ENCODE data around the gene ESR2.
"Not testable (repeated sequence)": the region's sequence is repeated elsewhere in the genome, so short reads cannot be mapped to it uniquely, and the experiment has no call there.

The ESR2 gene

DNA sequence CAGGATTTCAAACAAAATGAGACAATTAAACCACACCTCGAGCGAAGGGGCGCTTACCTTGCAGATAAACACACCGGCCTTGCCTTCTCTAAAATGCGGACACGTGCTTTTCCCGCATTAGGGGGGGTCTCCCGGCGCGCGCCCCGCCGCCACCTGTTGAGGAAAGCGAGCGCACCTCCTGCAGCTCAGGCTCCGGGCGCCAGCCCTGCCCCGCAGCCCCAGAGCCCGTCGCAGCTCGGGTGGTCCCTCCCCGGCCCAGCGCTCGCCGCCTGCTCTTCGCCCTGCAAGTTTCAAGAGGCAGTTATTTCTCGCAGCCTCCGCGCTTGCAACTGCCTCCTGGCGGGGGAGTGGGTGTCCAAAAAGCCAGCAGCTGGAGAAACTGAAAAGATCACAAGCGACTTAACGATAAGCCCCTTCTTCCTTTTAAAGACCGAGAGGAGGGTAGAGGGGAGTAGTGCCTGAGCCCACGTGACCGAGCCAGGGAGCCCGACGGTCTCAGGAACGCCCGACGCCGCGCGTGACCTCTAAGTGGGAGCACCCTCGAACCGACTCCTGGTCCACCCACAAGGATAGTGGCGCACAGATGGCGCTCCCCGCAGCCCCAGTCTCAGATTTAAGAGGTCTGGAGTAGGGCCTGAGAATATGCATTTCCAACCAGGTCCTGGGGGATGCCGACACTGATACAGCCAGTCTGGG is at the start of gene ESR2:
Gene ESR2 (minus strand): TSS at position 396 of the 696 bp plus-strand sequence. CDS start 11,386 bp downstream, outside the sequence.
- no peak for DNase-seq

GRCh38 chr14:64340560-64341196 is 46.5 kb upstream of the ESR2 start:
- DNase-seq, result no peak

GRCh38 chr14:64338616-64339316 is 44.6 kb upstream of the ESR2 start:
- DNase-seq, result peak; percentile 99

DNA sequence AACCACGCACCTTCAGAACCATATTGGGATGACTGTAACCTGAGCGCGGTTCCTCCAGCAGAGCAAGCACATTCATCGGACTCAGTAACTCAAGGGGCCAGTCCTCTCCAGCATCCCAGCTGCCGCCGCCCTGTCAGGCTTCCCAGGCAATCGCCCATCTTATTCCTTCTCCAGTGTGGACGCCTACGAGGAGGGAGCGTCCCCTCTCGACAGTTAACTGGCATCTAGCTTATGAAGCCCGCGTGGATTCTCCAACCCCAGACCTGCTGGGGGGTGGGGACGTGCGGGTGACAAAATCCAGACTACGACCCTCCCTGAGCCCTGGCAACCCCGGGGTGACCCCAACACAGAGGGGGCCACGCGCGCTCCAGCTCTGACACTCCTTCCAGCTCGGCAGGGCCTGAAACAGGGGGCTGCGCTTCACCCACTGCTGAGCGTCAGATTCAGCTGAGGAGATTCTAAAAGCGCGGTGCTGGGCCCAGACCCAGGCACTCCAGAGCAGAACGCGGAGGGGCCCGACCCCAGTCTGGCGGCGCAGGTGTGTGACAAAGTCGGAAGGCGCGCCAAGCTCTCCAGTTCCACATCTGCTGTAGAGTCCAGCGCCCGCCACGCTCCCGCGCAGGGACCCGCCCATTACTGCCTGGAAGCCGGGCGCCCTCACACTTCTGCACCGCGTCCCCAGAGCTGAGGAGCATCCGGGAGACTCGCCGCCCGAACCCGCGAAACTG is 43.9 kb upstream of the ESR2 start:
- peak; percentile 64 for DNase-seq

- no peak for DNase-seq
These were observed 35.0 kb upstream of the ESR2 start for GRCh38 chr14:64329149-64329548.

DNA sequence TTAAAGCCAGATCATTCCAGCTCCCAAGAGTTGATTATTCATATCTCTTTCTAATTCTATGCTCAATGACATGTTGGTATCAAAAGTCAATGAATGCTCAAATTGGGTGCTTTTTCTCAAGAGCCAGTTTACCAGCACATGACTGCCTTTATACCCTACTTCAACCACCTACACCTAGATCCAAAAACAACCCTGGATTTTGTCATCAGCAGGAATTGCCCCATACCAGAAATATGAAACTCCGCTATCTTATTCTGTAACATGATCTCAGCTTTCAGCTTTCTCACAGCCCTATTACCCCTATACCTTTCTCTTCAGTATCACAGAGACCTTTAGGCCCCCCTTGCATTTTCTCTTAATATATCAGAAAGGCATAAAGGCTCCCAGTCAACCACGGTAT is 32.3 kb upstream of the ESR2 start:
- DNase-seq, result peak; percentile 41

- peak; percentile 73 for DNase-seq
These were observed 30.7 kb upstream of the ESR2 start for GRCh38 chr14:64324895-64325294.

- DNase-seq, result peak; percentile 35
These were observed 30.3 kb upstream of the ESR2 start for GRCh38 chr14:64324461-64324860.

DNA sequence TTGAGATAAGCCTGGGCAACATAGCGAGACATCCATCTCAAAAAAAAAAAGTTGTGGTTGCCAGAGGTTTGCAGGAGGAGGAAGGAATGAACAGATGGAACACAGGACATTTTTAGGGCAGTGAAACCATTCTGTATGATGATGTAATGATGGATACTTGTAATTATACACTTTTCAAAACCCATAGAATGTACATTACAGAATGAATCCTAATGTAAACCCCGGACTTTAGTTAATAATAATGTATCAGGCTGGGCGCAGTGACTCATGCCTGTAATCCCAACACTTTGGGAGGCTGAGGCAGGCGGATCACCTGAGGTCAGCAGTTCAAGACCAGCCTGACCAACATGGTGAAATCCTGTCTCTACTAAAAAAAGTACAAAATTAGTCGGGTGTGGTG is 26.2 kb upstream of the ESR2 start:
- not testable (repeated sequence) for DNase-seq

DNA sequence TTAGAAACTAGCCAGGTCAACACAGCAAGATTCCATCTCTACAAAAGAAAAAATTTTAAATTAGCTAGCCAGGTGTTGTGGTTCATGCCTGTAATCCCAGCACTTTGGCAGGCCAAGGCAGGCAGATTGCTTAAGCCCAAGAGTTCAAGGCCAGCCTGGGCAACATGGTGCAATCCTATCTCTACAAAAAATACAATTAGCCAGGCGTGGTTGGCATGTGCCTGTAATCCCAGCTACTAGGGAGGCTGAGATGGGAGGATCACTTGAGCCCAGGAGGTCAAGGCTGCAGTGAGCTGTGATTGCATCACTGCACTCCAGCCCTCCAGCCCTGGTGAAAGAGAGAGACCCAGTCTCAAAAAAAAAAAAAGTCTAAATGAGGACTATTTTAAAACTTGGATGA is 24.5 kb upstream of the ESR2 start:
- not testable (repeated sequence) for DNase-seq

DNA sequence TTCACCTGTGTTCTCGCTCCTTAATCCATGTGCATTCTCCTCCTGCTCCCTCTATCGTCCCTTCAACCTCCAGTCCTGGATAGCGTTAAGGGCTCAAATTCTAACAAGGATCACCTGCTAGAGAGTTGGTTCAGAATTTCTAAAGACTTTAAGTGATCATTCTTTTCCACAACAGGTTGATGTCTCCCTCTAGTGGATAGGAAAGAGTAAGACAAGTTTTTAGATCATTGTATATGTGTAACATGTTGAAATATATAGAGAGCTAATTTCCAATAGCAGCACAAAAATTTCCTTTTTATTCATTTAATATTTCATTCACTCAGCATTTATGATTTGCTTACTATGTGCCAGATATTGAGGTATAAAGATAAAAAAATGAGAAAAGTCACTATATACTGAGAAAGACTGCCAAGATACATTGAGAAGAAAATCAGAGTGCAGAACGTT is 9.3 kb upstream of the ESR2 start:
- DNase-seq, result peak; percentile 49

- DNase-seq, result no peak
These were observed 4.6 kb upstream of the ESR2 start for GRCh38 chr14:64298773-64299172.

GRCh38 chr14:64296561-64296960 is 2.4 kb upstream of the ESR2 start:
- no peak for DNase-seq

DNA sequence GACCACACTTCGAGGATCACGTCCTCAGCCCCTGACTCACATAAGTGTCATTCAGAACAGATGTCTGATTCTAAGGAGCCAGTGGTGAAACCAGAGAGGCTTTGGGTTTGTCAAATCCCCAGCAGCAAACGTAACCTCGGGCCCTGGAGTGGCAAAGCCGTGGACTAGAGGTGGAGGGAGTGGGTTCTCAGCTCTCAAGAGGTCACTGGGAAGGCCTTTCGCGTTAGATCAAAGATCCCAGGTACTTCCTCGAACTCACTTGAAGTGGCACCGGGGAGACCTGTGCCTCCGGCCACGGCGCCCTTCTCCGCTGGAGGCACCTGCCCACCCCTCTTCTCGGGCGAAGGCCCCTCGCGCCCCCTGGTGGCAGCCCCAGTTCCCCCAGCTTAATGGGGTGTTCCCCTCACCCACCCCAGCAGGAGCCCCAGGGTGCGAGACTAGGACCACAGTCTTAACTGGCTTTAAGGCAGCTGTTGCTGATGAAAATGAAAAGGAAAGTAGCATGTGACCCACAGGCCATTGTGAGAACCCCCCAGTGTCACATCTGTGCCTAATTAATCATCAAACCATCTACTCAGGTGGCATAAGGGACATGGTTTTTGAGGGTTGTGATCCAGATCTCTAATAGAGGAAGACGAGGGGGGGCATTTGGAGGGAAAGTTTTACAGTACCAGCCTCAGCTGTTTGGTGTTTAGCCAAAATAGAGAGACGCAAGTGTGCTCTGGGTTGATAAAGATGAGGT is 672 bp upstream of the ESR2 start:
- DNase-seq, result peak; percentile 50

- DNase-seq, result no peak
These were observed 2.0 kb downstream of the ESR2 start for GRCh38 chr14:64292197-64292596.

- DNase-seq, result no peak
These were observed 4.6 kb downstream of the ESR2 start for GRCh38 chr14:64289571-64289970.

DNA sequence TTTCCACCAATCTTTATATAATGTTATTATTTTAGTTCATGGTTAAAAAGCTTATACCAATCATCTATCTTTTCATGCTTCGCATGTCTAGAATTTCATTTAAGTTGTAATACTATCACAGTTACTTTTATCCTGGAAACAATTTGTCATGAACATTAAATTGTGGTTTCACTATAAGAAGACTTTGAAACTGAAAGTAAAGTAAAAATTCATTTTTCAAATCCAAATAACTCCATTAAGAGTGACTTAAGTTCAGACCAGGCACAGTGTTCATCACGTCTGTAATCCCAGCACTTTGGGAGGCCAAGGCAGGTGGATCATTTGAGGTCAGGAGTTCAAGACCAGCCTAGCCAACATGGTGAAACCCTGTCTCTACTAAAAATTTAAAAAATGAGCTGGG is 12.4 kb downstream of the ESR2 start:
- no peak for DNase-seq

DNA sequence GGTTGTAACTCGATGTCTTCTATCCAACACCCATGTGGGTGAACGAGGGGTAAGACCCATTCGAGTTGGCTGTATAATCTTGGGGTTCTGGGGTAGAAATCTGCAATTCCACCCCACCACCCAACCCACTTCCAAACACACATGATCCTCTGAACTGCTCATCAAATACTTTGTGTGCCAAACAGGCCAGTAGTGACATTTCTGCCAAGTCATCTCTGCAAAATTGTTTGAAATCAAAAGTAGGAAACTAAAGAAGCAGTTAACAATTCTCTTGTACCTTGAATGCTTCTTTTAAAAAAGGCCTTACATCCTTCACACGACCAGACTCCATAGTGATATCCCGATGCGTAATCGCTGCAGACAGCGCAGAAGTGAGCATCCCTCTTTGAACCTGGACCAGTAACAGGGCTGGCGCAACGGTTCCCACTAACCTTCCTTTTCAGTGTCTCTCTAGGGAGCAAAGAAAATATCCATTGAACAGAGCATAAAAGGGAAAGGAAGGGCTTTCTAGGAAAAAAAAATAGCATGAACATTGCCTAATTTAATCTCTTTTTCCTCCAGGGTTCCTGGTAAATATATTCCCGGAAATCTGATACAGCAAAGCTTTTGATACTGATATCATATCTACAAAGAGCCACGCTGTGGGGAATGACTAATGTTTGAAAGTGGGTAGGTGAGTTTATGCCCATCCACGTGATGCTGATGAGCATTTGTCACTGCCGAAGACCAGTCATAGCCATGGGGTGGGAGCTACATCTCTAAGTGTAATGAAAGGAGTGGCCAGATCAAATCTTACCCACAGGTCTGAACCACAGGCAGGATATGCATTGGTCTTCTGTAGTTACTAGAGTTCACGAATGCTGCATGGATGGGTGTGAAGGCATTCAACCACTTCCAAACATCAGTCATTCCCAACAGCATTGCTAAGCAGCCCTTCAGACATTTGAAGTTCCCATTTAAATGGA is 14.2 kb downstream of the ESR2 start:
- no peak for DNase-seq

DNA sequence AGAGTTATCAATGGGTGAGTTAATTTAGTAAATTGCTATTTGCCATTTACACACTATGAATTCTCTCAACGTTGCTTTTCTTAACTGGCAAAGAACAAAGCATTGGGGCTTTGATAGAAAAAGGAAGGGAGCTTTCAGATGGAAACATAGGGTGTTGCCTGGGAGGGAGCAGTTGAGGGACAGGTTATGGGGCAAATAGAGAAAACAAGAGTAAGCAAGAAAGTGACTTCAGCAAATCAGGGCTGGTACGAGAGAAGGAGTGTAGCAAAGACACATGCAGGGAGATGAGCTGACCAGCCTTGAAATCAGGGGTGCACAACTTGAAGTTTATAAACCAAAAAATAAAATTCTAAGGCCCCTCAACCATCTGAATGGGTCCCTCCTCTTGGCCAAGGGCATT is 15.7 kb downstream of the ESR2 start:
- no peak for DNase-seq

DNA sequence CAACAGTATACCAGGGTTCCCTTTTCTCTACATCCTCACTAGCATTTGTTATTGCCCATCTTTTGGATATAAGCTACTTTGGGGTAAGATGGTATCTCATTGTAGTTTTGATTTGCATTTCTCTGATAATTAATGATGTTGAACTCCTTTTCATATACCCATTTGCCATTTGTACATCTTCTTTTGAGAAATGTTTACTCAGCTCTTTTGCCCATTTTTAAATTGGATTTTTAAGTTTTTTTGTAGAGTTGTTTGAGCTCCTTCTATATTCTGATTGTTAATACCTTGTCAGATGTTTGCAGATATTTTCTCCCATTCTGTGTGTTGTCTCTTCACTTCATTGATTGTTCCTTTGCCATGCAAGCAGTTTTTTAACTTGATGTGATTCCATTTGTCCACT is 22.2 kb downstream of the ESR2 start:
- no peak for DNase-seq

- no peak for DNase-seq
These were observed 27.9 kb downstream of the ESR2 start for GRCh38 chr14:64266239-64266638.
